SKM-1 treated with dmso at 0.1 percent for 144 hours (cell line): ENCODE data around the gene CNKSR2.

Experiments
- DNase-seq: peaks from one replicate; lab custom pipeline; 2025; ENCODE audit not compliant: unreplicated experiment; lab: John Stamatoyannopoulos, UW

The CNKSR2 gene

GRCh38 chrX:21374163-21374993 lies at the start of gene CNKSR2:
TSS of gene CNKSR2 (plus strand) at chrX:21374418. CDS start at chrX:21374898, 480 bp downstream.
- peak; percentile 52 for DNase-seq

- no peak for DNase-seq
Measured at GRCh38 chrX:21354725-21355124, 19.5 kb upstream of the CNKSR2 start.

- DNase-seq, result no peak
Measured at GRCh38 chrX:21355831-21356230, 18.4 kb upstream of the CNKSR2 start.

DNA sequence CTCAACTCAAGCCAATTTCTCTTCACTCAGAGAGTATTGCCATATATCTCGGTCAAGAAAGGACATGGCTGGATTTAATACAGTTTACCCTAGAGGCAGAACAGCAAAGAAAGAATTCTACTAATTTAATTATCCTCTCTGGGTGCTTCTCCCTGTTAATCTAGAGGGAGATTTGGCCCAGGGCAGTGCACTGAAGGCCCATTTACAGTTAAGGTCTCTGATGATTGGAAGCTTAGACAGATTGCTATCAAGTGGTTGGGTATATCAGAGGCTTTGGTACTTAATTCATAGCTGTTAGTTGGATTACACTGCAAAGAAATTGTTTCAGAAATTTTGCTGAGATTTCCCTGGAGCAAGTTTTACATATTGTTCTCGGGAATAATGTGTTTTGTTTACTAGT lies 4.6 kb upstream of the CNKSR2 start:
- no peak for DNase-seq

GRCh38 chrX:21373001-21373400 lies 1.2 kb upstream of the CNKSR2 start:
- no peak for DNase-seq

- no peak for DNase-seq
Measured at GRCh38 chrX:21373637-21374162, 518 bp upstream of the CNKSR2 start.

DNA sequence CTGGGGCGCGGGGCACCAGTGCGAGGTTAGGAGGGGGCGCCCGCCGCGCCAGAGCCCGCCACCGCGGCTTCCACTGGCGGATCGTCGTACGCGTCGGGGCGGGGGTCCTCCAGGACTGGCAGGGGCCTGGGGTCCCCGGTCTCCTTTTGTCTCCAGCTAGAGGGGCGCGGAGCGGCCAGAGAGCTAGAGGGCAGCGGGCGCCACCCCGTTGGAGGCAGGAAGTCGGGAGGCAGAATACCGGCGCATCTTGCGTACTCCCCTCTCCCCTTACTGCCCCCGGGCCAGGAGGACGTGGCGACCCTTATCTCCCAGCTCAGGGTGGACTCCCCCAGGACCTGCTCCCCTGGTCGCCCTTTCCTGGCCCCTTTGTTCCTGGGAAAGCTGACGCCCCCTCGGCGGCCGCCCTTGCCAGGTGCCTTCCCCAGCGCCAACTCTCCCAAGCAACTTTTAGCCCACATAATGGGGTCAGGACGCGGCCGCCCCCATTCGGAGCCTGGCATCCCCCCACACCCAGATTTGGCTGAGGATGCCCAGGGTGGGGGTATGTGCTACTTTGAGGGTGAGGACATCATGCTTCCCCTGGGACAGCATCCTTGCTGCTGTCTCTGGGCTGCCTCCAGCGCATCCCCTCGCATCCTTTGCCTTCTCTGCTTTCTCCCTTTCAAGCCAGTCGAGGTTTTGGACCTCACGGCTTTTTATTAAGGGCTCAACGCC lies 933 bp downstream of the CNKSR2 start:
- DNase-seq, result no peak

DNA sequence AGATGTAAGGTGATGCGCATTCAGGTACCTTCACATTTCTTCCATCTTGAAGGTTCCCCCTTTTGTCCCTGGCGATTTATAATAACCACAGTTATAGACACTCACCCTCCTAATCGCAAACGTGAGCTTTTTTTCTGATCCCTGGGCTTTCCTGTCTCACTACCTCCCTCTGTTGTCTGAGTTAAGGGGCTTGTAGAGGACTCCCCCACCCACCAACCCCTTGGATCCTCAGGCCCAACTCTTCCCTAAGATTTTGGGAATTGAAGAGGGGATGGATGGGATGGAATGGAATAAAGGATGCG lies 1.4 kb downstream of the CNKSR2 start:
- no peak for DNase-seq

DNA sequence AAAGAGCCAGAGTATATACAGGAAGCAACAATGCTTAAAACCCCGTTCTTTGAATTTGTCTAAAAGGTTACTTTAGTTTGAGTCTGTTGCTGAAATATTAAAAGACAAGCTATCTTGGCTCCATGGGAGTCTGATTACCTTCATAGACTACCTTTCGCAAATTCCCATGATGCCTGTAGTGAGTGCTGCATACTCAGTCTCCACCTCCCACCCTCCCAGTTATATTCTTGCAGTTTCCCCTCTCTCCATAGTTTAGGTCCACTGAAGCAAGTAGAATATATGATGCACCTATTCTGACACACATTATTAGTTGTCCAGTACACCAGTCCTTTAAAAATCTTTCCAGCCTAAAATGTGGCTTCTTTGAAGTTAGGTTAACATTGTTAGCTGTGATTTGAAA lies 2.4 kb downstream of the CNKSR2 start:
- DNase-seq, result no peak

- no peak for DNase-seq
Measured at GRCh38 chrX:21379991-21380390, 5.8 kb downstream of the CNKSR2 start.

DNA sequence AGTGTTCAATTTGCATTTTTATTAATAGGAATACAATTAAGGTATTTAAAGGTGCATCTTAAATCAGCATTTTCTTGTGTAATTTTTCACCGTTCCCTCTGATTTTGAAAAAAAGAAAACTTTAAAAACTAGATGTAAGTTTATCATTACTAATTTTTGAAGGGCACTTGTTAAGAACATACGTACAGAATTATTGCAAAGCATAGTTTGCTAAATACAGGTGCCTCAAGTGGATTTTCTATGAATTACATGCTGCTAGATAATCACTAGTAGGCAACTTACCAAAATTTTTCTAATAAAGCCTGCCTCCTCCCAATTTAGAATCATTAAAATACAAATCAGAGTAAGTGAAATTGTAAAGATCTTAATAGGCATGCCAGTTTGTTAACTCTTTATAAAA lies 8.5 kb downstream of the CNKSR2 start:
- DNase-seq, result peak; percentile 8

DNA sequence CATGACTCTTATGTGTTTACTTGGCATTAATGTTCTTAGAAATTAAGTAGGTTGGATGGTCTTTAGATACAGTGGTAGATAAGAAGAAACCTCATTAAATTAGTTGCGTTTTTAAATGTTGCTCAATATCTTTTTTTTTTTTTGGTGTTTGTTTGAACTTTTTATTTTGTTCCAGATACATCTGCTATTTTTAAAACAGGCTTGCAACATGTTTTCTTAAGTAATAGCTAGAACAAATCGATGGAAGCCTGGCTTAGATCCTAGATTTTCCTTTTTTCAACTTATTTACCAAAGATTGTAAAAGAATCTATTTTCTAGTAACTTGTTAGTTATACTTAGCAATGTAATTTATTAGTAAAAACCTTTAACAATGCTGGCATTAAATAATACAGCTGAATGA lies 9.3 kb downstream of the CNKSR2 start:
- no peak for DNase-seq

- DNase-seq, result no peak
Measured at GRCh38 chrX:21384178-21384577, 10.0 kb downstream of the CNKSR2 start.

DNA sequence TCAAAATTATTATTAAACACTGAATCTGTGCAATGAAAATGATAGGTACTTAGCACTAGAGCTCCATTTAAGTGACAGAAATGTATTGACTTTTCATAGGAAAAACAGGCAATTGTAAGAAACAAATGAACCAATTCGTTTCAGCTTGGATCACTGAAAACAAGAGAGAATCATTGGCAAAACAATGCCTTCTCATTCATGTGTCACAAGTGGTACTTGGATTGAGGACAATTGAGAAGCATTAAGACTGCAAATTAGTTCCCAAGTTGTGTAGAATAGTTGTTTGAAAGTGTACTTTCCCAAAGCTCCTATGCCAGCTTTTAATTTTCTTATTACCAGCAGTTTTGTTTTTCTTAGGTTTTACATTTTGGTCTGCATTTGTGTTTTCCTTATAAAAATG lies 20.6 kb downstream of the CNKSR2 start:
- DNase-seq, result no peak

DNA sequence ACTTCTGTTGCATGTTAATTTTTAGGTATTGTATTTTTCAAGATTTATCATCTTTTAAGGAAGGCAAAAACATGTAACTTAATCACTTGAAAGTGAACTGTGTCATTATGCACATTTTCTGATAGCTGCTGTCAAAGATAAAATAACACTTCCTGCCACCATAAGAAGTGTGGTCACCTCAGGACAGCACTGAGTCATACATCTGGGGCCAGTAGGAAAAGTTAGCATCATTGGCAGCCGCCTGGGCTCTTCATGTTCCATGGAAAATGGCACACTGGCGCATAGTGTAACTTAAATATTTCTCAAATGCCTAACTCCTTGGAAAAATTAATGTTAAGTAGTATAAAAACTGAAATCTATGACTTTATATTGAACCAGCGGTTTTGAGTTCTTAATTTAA lies 24.2 kb downstream of the CNKSR2 start:
- DNase-seq, result no peak

DNA sequence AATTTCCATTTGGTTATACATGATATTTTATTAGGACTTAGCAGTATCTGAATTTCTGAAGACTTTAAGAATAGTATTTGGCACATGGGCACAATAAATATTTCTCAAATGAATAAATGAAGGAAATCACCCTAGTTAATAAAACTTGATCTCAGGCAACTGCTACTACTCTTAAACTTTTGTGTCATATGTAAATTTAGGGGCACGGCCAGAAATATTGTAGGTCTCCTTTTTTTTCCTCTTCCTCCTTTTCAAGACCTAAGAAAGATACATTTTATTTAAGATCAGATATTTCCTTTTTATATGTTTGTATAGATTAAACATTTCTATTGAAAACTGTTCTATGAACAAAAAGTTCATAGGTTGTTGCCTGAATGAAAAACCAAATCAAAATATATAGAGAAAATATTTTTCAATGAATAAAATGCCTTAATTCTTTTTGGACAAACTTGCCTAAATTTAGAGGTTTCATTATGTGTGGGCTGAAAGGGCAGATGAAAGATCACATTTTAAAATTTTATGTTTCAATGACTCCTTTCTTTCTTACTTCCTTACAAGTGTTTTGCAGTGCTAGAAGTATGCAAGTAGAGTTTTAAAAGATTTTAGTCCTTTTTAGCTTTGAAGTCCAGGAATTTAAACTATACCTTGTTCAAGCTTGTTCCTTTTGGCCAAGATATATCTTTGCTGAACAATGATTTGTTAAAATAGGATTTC lies 26.3 kb downstream of the CNKSR2 start:
- DNase-seq, result no peak

GRCh38 chrX:21408307-21408706 lies 34.1 kb downstream of the CNKSR2 start:
- no peak for DNase-seq

DNA sequence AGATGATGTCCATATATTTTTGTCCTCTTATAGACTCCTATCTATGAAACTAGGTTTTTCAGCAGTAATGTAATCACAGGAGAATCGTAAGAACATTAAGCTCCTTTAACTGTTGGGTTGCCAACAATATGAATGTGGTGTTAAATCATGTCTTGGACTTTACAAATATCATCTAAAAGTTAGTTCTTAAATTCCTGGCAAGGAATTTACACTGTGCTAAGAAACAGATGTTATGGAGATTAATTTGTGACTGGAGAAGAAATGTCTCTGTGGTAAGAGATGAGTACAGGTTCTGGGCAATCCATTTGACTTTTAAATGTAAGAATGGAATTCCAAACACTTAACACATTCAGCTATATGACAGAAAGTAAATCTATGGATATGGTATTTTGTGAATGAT lies 34.6 kb downstream of the CNKSR2 start:
- no peak for DNase-seq

DNA sequence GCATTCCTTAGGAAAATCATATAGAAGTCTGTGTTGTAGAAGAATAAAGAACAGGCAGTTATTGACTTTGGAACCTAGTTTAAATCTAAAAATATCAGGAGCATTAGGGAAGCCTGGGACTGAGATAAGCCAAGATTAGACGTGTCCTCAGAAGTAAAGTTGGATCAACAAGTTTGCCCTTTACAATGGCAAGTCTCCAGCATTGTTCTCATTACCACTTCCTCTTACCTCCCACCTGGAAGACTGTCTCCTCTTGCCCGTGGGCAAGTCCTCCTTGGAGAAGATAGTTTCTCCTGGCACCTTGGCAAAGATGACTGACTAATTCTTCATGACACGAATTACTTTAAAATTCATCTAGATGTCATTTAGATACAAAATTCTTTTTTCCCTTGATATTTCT lies 37.8 kb downstream of the CNKSR2 start:
- no peak for DNase-seq

DNA sequence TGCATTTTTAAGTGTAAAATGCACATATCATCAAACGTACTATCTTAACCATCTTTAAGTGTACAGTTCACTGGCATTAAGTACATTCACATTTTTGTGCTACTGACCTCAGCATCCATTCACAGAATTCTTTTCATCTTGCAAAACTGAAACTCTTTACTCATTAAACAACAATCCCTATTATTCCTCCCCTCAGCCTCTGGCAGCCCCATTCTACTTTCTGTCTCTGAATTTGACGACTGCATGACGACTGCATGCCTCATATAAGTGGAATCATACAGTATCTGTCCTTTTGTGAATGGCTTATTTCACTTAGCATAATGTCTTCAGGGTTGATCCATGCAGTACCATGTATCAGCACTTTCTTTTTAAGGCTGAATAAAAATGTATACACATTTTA lies 38.7 kb downstream of the CNKSR2 start:
- DNase-seq, result no peak

DNA sequence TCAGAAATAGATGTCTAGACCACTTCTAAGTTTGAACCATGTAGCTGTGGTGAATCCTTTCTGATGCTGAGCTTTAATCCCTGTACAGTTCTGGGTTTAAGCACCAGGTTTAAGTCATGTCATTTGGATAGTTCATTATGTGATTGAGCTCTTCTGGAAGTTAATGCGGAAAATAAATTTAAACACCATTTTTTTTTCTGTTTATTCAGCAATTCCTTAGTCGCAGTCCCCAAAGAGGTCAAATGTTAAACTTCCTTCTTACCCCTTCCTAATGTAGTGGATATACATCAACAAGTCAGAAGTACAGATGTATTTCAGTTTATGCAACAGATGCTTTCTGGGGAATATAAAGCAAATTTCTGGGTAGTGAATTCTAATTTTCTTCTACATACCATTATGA lies 52.9 kb downstream of the CNKSR2 start:
- DNase-seq, result no peak

DNA sequence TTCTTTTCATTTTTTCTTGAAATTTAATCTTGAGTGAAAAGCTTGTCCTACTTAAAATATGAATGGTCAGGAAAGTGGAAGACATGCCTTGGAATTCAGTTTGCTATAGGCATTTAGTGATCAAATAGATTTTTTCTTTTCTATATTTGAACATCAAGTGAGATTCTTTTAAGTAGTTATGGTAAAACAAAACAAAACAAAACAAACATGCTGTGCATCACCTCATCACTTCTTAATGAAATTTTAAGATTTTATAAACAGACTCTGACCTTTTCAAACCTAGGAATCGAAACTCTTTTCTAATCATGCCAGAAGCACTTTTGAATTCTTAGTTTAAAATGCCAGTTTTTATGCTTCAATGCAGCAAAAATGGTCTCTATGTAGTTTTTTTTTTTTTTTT lies 62.8 kb downstream of the CNKSR2 start:
- no peak for DNase-seq
